RPMI7951 (cell line): ENCODE results near the gene KLHL26. TPM values are rescaled to one million over a fixed set of nuclear protein-coding genes. Genes with fewer than 3 reads are reported as not detected.

Experiments used
- DNase-seq: peaks from one replicate; pipeline ENCODE4 v3.0.0-alpha.2; 2012; ENCODE audit warnings: low read depth
- total RNA-seq: library from RNA; depleted of rRNA; stranded (reverse); fragments of >200 nt; shearing (Covaris generic); gene quantifications from 2 replicates; pipeline ENCODE4 v1.2.3, GENCODE V29; 2014

The KLHL26 gene
- total RNA-seq, 1 experiment from 2014 or later: 3.0 TPM

DNA sequence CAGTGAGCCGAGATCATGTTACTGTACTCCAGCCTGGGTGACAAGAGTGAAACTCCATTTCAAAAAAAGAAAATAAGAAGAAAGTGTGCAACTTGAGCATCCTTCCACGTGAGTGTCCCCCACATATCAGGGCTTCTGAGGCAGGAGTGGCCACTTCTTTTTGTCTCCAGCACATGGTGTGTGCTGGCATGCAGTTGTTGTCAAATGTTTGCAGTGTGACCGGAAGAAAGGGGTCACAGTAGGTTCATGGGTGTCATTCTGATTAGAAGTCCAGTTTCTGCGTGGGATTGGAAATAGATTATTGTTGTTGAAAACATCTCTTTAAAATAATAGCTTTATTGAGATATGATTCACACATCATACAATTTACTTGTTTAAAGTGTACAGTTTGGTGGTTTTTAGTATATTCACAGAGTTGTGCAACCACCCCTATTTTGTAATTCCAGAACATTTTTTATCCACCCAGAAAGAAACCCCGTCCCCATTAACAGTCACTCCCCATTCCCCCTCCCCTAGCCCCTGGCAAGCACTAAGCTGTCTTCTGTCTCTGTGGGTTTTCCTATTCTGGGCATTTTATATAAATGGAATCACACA, 48.9 kb downstream of the KLHL26 start:
- no peak for DNase-seq

DNA sequence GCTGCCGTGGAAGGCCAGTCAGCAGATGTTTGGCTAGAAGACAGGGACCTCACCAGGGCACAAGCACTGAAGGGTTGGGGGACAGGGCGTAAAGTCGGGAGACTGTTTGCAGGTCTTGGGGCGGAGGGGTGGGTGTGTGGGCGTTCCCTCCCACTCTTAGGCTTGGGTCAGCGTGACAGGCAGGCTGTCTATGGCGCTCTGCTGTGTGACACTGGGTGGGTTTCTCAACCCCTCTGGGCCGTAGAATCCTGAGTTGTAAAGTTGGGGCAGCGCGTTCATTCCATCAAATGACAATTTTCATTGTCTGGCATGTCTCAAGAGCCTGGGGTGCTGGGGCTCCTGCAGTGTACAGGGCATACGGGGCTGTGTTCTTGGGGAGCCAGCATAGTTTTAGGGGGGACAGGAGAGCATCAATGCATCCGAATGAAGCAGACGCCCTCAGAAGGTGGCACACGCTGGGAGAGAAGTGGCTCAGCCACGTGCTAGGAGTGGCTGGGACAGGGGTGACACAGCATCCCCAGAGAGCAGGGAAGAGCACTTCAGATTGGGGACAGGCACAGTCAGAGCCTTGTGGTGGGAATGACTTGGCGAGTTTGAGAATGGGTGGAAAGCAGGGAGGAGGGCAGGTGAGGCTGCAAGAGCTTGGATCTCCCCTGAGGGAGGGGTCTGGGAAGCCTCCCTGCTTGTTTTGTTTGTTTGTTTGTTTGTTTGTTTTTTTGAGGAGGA, 51.1 kb downstream of the KLHL26 start:
- DNase-seq: no peak

DNA sequence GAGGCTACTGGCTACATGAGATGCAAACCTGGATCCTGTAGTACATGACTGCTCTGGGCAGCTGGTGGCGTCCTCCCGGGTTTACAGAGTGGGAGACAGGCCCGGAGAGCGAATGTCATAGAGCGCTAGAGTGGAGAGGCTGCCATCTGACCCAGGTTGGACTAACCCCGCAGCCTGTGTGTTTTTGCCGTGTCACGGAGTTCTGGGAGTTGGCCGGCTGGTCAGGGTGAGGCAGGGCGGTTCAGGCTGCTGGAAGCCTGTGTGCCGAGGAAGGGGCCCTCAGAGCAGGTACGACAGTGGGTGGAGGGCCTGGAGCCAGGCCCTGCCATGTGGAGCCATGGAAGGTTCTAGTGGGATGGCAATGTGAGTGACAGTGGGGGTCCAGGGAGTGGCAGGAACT, 59.2 kb downstream of the KLHL26 start:
- DNase-seq: no peak

DNA sequence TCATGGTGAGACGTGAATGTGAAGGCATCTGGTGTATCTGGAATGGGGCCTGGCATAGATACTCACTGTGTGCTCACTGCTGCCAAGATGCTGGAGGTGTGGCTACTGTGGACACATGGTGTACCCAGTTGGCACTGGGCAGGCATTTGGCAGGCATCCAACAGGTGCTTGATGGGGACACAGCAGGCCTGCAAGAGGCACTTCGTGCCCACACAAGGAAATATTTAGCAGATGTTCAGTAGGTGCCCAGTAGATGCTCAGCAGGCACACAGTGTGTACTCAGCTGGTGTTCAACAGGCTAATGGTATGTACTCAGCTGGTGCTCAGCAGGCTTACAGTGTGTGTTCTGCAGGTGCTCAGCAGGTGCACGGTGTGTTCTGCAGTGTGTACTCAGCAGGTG, 60.9 kb downstream of the KLHL26 start:
- no peak for DNase-seq

DNA sequence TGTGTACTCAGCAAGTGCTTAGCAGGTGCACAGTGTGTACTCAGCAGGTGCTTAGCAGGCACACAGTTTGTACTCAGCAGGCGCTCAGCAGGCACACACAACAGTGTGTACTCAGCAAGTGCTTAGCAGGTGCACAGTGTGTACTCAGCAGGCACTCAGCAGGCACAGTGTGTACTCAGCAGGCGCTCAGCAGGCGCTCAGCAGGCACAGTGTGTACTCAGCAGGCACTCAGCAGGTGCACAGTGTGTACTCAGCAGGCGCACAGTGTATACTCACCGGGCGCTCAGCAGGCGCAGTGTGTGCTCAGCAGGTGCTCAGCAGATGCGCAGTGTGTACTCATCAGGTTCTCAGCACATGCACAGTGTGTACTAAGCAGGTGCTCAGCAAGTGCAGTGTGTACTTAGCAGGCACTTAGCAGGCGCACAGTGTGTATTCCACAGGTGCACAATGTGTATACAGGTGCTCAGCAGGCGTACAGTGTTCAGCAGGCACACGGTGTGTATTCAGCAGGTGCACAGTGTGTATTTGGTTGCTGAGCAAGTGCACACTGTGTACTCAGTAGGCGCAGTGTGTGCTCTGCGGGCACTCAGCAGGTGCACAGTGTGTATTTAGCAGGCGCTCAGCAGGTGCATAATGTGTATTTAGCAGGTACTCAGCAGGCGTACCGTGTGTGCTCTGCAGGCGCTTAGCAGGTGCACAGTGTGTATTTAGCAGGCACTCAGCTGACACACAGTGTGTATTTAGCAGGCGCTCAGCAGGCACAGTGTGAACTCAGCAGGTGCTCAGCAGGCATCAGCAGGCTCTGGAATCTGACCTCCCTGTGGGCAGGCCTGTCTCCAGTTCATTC, 61.7 kb downstream of the KLHL26 start:
- no peak for DNase-seq

DNA sequence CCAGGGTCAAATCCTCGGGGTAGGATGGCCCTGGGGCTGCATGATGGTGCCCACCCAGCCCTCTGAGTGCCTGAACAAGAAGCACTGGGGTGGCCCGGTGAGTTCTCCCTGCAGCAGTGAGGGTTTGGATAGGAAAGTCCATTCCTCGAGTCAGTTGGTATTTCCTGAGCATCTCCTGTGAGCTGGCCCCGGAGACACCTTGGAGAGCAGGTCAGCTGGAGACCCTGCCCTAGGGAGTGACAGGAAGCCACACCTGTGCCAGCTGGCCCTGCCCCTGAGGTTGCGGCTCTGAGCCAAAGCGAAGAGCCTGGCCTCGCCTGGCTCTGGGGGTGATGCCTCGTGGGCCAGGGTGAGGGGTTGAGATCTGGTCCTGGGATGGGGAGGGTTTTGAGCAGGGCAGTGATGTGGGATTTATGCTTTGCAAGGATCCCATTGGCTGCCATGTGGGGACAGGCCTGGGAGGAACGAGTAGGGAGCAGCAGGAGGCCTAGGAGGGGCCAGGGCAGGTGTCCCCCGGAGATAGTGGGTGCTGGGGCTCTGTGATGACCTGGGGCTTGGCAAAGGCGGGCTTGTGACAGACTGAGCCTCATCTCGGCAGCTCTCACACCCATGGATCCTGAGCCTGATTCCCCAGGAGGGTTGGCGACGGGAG, 62.7 kb downstream of the KLHL26 start:
- no peak for DNase-seq

DNA sequence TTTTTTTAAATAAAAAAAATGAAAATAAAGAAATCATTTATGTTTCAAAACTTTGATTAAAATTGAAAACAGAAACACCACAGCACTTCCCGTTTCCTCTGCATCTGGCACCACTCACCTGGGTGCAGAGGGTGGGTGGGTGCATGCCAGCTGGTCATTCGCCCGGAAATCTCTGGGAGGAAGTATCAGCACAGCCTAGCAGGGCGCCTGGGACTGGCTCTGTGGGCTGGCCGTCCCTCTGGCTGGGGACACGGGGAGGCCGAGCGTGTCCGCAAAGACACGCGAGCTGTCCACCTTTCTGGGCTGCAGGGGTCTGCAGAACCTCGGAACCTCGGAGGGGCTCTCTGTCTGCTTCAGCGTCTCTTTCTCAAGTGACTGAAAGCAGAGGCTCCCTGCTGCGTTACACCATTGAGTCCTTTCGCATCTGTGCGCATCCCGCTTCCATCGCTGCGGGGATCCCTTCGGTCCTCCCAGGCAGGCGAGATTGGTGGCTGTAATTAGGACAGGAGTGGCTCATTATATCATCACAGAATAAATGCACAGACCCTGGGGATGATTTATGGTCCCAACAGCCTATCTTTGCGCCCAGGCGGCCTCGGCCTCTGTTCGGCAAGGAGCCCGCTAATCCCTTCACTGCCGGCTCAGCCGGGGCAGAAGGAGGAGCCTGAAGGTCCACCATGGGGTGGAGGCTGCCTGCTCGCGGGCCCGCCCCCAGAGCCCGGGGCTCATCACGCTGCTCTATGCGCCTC, 63.8 kb downstream of the KLHL26 start:
- DNase-seq: no peak

DNA sequence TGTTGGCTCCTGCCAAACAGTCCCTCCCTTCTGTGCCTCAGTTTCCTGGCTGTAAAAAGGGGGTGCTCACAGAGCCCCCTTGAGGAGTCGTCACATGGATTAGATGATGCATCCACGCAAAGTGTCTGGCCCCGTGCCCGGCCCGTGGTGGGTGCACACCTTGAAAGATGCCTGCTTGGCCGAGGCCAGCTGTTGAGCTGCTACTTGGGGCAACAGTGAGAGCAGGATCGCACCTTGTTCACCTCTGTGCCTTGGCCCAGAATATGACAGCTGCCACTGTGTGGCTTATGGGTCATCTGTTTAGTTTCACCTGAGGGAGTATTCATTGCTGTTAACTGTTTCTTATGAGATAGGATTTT, 64.4 kb downstream of the KLHL26 start:
- no peak for DNase-seq

DNA sequence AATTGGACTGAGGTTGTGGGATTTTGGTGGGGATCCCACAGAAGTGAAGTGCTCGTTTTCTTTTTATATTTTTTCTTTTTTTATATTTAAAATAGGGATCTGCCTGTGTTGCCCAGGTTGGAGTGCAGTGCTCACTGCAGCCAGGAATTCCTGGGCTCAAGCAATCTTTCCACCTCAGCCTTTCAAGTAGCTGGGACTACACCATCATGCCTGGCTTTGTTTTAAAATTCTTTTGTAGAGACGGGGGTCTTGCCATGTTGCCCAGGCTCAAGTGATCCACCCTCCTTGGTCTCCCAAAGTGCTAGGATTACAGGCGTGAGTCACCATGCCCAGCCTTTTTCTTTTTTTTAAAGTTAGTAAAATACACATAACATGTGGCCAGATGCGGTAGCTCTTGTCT, 67.2 kb downstream of the KLHL26 start:
- no peak for DNase-seq

DNA sequence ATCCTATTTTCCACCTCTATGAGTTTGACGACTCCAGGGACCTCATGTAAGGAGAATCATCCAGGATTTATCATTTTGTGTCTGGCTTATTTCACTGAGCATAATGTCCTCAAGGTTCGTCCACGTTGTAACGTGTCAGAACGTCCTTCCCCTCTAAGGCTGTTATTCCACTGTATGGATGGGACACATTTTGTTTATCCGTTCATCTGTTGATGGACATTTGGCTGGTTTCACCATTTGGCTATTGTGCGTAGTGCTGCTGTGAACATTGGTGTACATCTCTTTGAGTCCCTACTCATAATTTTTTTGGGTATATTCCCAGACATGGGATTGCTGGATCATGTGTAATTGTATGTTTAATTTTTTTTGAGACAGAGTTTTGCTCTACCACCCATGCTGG, 68.1 kb downstream of the KLHL26 start:
- DNase-seq: no peak

DNA sequence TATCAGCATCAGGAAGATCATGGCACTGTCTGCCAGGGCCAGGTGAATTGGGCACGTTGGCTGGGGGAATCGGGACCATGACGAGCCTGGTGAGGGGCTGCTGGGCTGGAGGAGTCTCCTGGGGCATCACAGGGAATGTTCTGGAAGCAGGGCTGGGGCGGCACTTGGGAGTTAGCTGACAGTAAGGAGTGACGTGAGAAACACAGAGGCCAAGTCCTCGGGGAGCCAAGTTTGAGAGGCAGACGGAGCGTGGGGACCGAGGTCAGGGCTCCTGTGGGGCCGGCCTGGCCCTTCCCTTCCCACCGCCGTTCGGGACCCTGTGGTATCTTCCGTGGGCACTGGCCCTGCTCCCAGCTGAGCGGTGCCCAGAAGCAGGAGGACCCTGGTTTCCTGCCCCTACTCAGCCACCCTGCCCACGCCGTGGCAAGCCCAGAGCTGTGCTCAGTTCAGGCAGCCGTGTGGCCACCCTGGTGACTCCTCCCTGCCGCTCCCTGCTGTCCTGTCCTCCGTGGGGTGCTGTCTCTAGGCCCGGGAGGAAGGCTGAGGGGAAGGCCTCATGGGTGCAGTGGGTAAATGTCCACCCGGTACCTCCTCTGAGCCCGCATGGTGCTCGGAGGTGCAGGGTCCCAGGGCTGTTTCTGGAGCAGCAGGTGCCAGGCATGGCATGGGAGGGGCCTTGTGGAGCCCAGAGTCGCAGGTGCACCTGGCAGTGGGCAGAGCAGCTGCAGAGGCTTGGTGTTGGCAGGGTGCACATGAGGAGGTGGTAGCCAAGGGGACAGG, 71.8 kb downstream of the KLHL26 start:
- no peak for DNase-seq

DNA sequence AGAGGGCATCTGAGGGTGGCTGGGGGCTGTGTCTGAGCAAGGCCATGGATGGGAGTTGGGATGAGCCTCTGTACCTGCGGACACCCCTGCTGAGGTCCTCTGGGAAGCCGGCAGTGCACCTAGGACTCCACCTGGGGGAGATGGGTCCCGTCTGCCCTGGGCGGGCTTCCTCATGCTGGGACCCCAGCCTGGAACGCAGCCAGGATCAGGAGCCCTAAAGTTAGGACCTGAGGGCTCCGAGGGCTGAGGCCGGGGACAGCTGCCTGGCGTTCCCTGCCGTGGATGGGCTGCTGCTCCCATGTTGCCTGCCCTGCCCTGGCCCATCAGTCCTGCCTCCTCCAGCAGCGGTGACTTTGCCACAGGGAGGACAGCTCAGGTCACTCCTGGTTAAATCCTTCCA, 72.7 kb downstream of the KLHL26 start:
- DNase-seq: no peak

DNA sequence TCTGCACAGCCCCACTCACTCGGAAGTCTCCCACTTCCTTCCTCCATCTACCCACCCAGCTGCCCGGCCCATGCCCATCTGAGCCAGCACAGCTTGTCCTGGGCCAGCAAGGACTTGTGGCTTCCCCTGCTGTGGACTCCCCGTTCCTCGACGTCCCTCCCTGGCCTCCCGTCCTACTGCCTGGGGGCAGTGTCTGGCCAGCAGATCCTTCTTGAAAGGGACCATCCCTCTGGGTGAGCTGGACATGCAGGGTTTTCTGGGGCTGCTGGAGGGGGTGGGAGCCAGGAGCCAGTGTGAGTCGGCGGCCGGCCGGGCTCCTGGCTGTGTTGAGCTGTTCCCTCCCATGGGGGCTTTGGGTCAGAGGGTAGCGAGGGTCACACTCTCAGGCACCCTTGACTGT, 73.4 kb downstream of the KLHL26 start:
- DNase-seq: no peak

DNA sequence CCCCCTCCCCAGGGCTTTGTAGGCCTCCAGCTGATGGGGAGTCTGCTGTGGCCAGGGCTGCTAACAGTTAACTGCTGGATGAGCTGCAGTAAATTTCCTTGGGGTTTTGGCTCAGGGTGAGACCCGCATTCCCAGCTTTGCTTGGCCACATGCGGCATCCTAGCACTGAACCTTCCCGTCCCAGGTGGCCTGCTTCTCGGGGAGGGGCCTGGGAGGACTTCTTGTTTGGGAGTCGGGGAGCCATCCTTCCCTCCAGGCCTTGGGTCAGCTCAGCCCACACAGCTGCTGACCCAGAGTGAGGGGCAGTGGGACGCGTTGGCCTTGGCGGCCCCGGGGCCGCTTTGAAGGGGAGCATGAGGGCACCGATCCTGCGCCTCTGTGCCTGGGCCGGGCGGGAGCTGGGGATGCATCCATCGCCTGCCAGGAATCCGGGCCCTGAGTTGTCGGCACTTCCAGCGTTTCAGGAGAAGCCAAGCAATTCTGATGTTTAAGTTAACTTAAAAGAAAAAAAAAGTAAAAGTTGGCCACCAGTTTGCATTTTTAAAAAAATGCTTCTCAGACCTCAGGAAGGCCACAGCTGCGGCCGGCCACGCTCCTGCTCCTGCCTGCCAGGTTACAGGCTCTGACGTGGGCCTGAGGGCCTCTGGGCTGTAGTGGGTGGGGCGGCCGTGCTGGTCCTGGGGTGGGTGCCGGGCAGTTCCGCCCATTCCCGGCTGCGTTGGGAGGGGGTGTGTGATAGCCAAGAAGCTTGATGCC, 74.3 kb downstream of the KLHL26 start:
- no peak for DNase-seq

DNA sequence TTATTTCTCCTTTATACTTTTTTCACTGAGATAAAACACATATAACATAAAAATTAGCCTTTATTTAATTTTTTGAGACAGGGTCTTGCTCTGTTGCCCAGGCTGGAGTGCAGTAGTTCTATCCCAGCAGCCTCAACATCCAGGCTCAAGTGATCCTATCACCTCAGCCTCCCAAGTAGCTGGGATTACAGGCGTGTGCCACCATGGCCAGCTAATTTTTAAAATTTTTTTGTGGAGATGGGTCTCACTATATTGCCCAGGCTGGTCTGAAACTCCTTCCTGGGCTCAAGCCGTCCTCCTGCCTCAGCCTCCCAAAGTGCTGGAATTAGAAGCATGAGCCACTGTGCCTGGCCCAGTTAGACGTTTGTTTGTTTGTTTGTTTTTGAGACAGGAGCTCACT, 75.1 kb downstream of the KLHL26 start:
- no peak for DNase-seq

DNA sequence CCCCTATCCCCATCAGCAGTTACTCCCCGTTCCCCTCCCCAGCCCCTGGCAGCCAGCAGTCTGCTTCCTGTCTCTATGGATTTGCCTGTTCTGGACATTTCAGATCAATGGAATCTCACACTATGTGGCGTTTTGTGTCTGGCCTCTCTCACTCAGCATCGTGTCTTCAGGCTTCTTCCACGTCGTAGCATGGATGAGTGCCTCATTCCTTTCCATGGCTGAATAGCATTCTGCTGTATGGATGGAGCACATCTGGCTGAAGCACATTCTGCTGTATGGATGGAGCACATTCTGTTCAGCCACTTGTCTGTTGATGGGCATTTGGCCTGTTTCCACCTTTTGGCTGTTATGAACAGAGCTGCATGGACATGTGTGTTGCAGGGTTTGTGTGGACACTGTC, 76.2 kb downstream of the KLHL26 start:
- DNase-seq: no peak

DNA sequence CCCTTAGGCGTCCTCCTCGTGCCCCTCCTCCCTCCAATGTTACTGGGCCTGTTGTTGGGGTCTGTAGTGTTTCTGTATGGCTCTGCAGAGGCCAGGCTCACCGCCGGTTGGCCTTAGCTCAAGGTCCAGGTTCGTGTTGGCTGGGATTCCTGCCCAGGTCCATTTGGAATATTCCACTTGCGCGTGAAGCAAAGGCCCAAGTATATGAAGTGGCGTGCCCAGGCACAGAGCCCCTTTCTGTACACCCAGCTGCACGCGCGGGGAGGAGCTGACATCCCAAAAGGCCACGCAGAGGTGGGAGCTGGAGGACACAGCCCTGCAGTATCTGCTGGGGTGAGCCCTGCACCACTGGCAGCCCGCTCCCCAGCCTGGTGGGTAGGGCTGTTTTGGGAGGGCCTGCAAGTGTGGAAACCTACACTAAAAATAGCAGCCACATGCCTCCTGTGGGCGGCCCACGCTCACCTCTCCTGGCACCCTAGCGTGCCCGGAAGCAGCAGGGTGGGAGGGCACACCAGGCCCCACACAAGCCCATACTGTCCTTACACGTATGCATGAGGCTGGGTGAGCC, 76.8 kb downstream of the KLHL26 start:
- DNase-seq: no peak

DNA sequence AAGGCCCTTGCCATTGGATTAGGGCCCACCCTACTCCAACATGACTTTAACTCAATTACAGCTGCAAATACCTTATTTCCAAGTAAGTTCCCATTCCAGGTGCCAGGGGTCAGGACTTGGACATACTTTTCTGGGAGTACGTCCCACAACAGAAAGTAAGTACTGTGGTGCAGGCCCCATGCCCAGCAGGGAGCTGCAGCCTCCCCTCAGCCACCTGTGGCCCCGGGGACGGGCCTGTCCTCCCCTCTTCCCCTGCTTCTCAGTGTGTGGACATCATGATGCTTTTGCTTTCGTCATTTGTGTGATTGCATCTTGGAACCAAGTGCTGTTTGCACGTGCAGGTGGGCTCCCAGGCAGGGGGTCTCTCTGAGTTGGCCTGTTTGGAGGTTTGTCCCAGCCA, 78.6 kb downstream of the KLHL26 start:
- no peak for DNase-seq

DNA sequence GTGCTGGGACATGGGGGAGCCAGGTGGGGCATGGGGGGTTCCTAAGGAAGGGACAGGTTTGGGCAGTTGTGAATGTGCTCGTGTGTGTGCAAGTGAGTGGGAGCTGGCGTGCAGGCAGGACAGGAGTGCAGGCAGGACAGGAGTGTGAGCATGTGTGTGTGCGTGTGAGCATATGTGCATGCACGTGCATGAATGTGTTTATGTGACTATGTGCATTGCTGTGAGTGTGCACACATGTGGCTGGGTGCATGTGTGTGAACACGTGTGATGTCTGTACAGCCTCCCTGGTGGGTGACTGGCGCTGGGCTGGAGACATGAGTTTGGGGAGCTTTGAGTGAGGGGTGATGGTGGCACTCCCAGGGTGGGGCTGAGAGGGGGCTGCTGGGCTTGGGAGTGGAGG, 80.0 kb downstream of the KLHL26 start:
- DNase-seq: no peak

DNA sequence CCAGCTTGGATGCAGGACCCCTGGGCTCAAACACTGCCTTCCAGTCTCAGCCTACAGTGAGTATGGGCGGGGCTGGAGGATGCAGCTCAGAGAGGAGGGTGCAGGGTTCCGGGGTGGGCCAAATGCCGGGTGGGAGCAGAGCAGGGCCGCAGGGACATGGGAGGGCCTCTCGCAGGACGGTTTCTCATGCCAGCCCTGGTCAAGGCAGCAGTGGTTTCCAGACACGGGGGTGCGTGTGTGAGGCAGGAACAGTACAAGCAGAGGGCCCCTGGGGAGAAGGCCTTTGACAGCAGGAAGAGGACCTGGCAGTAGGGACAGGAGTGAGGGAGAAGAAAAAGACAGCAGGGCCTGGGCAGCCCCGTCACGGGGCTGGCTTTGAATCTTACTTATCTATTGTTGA, 80.8 kb downstream of the KLHL26 start:
- no peak for DNase-seq
